H1 (cell line): ENCODE results near the gene NLRP1. TPM values are rescaled to one million over a fixed set of nuclear protein-coding genes. Genes with fewer than 3 reads are reported as not detected.

ENCODE experiments used
- POLR2AphosphoS5 ChIP-seq: IDR thresholded peaks from 2 replicates; pipeline ENCODE4 v1.6.1; 2011; ENCODE audit warnings: low read depth, low read length
- SIN3A ChIP-seq, 2 experiments: IDR thresholded peaks in 1 of 2; conservative IDR thresholded peaks in 1 of 2; 2 replicates each; pipeline ENCODE4 v1.6.1; 2011 to 2012; ENCODE audit warnings: low read length in 2 of 2, improper control_type of control experiment in 1 of 2, low read depth in 1 of 2, mild to moderate bottlenecking in 1 of 2
- polyA plus RNA-seq, 7 experiments: library from polyadenylated mRNA; depleted of rRNA in 3 of 7; stranded (reverse) in 5 of 7; unstranded in 2 of 7; fragments of >200 nt in 5 of 7; fragments of 200-250 nt in 2 of 7; gene quantifications; 1 replicate in 5 of 7; 2 replicates in 1 of 7; 4 replicates in 1 of 7; pipeline versions ENCODE4 v1.2.1 to v1.2.3, GENCODE V29; 2011 to 2013; ENCODE audit warnings: missing spikeins in 2 of 7, mixed read lengths in 2 of 7
- total RNA-seq: library from RNA; stranded (reverse); fragmentation: NEBNext Ultra II Directional; extraction: Animal tissue kit (Norgen Biotek cat#: 25700); gene quantifications from 2 replicates; pipeline ENCODE4 v1.2.1, GENCODE V29; 2021
- TF ChIP-seq, protein P1 (sequence below): fragments of 300-600 bp; sonication (generic); IDR thresholded peaks from 2 replicates; pipeline ENCODE4 v1.7.1; 2012; ENCODE audit warnings: low read length, moderate library complexity, mild to moderate bottlenecking, inconsistent platforms; ENCODE audit not compliant: insufficient replicate concordance

The NLRP1 gene
- total and polyA plus RNA-seq, 2 of the 8 experiments (the other 6 are each of a cell fraction or from before 2014, with no cell fraction given): 8.6 to 10.4 TPM

DNA sequence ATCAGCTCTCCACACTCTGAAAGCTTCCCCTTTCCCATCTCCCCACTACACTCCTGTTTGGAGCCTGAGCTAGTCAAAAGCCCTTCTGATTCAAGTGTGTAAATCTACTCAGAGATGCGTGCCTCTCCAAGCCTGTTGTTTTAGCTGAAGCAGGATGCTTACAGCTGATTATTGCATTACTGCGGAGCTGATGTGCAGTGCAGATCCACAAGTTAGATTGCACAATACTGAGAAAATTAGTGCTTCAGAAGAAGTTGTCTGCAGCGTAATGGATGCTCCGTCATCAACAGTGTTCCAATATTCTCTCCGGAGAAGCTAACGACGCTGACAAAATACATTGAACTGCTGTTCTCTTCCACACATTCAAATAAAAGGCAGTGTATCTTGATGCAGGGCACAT is 44.8 kb upstream of the NLRP1 start (continued):
- TF ChIP-seq, protein P1, sequence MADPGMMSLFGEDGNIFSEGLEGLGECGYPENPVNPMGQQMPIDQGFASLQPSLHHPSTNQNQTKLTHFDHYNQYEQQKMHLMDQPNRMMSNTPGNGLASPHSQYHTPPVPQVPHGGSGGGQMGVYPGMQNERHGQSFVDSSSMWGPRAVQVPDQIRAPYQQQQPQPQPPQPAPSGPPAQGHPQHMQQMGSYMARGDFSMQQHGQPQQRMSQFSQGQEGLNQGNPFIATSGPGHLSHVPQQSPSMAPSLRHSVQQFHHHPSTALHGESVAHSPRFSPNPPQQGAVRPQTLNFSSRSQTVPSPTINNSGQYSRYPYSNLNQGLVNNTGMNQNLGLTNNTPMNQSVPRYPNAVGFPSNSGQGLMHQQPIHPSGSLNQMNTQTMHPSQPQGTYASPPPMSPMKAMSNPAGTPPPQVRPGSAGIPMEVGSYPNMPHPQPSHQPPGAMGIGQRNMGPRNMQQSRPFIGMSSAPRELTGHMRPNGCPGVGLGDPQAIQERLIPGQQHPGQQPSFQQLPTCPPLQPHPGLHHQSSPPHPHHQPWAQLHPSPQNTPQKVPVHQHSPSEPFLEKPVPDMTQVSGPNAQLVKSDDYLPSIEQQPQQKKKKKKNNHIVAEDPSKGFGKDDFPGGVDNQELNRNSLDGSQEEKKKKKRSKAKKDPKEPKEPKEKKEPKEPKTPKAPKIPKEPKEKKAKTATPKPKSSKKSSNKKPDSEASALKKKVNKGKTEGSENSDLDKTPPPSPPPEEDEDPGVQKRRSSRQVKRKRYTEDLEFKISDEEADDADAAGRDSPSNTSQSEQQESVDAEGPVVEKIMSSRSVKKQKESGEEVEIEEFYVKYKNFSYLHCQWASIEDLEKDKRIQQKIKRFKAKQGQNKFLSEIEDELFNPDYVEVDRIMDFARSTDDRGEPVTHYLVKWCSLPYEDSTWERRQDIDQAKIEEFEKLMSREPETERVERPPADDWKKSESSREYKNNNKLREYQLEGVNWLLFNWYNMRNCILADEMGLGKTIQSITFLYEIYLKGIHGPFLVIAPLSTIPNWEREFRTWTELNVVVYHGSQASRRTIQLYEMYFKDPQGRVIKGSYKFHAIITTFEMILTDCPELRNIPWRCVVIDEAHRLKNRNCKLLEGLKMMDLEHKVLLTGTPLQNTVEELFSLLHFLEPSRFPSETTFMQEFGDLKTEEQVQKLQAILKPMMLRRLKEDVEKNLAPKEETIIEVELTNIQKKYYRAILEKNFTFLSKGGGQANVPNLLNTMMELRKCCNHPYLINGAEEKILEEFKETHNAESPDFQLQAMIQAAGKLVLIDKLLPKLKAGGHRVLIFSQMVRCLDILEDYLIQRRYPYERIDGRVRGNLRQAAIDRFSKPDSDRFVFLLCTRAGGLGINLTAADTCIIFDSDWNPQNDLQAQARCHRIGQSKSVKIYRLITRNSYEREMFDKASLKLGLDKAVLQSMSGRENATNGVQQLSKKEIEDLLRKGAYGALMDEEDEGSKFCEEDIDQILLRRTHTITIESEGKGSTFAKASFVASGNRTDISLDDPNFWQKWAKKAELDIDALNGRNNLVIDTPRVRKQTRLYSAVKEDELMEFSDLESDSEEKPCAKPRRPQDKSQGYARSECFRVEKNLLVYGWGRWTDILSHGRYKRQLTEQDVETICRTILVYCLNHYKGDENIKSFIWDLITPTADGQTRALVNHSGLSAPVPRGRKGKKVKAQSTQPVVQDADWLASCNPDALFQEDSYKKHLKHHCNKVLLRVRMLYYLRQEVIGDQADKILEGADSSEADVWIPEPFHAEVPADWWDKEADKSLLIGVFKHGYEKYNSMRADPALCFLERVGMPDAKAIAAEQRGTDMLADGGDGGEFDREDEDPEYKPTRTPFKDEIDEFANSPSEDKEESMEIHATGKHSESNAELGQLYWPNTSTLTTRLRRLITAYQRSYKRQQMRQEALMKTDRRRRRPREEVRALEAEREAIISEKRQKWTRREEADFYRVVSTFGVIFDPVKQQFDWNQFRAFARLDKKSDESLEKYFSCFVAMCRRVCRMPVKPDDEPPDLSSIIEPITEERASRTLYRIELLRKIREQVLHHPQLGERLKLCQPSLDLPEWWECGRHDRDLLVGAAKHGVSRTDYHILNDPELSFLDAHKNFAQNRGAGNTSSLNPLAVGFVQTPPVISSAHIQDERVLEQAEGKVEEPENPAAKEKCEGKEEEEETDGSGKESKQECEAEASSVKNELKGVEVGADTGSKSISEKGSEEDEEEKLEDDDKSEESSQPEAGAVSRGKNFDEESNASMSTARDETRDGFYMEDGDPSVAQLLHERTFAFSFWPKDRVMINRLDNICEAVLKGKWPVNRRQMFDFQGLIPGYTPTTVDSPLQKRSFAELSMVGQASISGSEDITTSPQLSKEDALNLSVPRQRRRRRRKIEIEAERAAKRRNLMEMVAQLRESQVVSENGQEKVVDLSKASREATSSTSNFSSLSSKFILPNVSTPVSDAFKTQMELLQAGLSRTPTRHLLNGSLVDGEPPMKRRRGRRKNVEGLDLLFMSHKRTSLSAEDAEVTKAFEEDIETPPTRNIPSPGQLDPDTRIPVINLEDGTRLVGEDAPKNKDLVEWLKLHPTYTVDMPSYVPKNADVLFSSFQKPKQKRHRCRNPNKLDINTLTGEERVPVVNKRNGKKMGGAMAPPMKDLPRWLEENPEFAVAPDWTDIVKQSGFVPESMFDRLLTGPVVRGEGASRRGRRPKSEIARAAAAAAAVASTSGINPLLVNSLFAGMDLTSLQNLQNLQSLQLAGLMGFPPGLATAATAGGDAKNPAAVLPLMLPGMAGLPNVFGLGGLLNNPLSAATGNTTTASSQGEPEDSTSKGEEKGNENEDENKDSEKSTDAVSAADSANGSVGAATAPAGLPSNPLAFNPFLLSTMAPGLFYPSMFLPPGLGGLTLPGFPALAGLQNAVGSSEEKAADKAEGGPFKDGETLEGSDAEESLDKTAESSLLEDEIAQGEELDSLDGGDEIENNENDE: no peak
- TF ChIP-seq SIN3A (conservative IDR thresholded peaks at IDR 0.05 in 1 of 2, IDR thresholded peaks at IDR 0.05 in 1 of 2; ENCODE audit: low read depth in 1 of 2, low read length in 2 of 2) (no peak), POLR2AphosphoS5 (no peak)
